H1 (cell line): Measurements from ENCODE around the gene IL3.

ENCODE experiments used
- EGR1 ChIP-seq: IDR thresholded peaks from 2 replicates; pipeline ENCODE4 v1.6.1; 2011; ENCODE audit warnings: low read depth, low read length, borderline replicate concordance
- GABPA ChIP-seq: IDR thresholded peaks from 2 replicates; pipeline ENCODE4 v1.6.1; 2011; ENCODE audit warnings: mild to moderate bottlenecking, low read length, moderate library complexity, borderline replicate concordance; ENCODE audit not compliant: insufficient read depth
- JUND ChIP-seq: IDR thresholded peaks from 2 replicates; pipeline ENCODE4 v1.6.1; 2011; ENCODE audit warnings: mild to moderate bottlenecking, improper control_type of control experiment, low read length
- NANOG ChIP-seq: IDR thresholded peaks from 2 replicates; pipeline ENCODE4 v1.6.1; 2011; ENCODE audit warnings: low read length, low read depth, mild to moderate bottlenecking, inconsistent platforms; ENCODE audit not compliant: insufficient read depth, poor library complexity, severe bottlenecking
- POLR2A ChIP-seq, 2 experiments: IDR thresholded peaks; 1 replicate in 1 of 2; 2 replicates in 1 of 2; pipeline ENCODE4 v1.6.1; 2011; ENCODE audit warnings: low read depth in 2 of 2, low read length in 2 of 2, mild to moderate bottlenecking in 2 of 2; ENCODE audit errors: control extremely low read depth in 1 of 2
- POLR2AphosphoS5 ChIP-seq: IDR thresholded peaks from 2 replicates; pipeline ENCODE4 v1.6.1; 2011; ENCODE audit warnings: low read depth, low read length
- RNF2 ChIP-seq: fragments of 200-900, 300-1000 bp; sonication (generic); IDR thresholded peaks from 2 replicates; pipeline ENCODE4 v1.7.1; 2016; ENCODE audit warnings: borderline replicate concordance, low read depth, mild to moderate bottlenecking, antibody characterized with exemption, low read length; ENCODE audit not compliant: poor library complexity, severe bottlenecking; ENCODE audit errors: missing control alignments
- RXRA ChIP-seq: IDR thresholded peaks from 2 replicates; pipeline ENCODE4 v1.6.1; 2011; ENCODE audit warnings: low read depth, mild to moderate bottlenecking, low read length, moderate library complexity; ENCODE audit not compliant: insufficient read depth
- SP2 ChIP-seq: IDR thresholded peaks from 2 replicates; pipeline ENCODE4 v1.6.1; 2012; ENCODE audit warnings: mild to moderate bottlenecking, low read length, inconsistent platforms
- TF ChIP-seq, protein P1 (sequence below), 3 experiments: IDR thresholded peaks; 1 replicate in 2 of 3; 2 replicates in 1 of 3; pipeline versions ENCODE4 v1.5.1 to v1.6.1; 2011; ENCODE audit warnings: low read length in 3 of 3, mild to moderate bottlenecking in 3 of 3, inconsistent platforms in 2 of 3, low read depth in 1 of 3, moderate library complexity in 1 of 3; ENCODE audit not compliant: insufficient read depth in 1 of 3; ENCODE audit errors: control extremely low read depth in 1 of 3
- TF ChIP-seq, protein P2 (sequence below): IDR thresholded peaks from 2 replicates; pipeline ENCODE4 v1.6.1; 2012; ENCODE audit warnings: inconsistent platforms
- TF ChIP-seq, protein P3 (sequence below): IDR thresholded peaks from 2 replicates; pipeline ENCODE4 v1.6.1; 2011; ENCODE audit warnings: low read length, improper control_type of control experiment

DNA sequence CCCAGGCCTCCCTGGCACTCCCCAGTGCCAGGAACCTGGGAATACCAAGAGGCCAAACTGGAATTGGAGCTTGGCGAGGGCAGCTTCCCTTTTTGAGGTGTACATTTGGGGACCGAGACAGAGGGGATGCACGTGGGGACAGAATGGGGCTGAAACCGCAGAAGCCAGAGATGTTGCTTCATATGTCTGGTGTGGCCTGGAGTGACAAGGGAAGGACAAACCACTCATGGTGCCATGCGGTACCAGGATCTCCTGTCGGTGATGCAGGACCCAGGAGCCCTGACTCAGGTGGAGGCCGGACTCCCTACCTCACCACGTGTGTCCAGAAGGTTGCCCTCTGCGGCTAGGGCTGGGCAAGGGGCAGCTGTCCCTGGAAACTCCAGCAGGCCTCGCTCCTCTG lies 9.1 kb downstream of the IL3 start:
- TF ChIP-seq, protein P1, sequence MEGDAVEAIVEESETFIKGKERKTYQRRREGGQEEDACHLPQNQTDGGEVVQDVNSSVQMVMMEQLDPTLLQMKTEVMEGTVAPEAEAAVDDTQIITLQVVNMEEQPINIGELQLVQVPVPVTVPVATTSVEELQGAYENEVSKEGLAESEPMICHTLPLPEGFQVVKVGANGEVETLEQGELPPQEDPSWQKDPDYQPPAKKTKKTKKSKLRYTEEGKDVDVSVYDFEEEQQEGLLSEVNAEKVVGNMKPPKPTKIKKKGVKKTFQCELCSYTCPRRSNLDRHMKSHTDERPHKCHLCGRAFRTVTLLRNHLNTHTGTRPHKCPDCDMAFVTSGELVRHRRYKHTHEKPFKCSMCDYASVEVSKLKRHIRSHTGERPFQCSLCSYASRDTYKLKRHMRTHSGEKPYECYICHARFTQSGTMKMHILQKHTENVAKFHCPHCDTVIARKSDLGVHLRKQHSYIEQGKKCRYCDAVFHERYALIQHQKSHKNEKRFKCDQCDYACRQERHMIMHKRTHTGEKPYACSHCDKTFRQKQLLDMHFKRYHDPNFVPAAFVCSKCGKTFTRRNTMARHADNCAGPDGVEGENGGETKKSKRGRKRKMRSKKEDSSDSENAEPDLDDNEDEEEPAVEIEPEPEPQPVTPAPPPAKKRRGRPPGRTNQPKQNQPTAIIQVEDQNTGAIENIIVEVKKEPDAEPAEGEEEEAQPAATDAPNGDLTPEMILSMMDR (IDR thresholded peaks at IDR 0.05; ENCODE audit: control extremely low read depth in 1 of 3, insufficient read depth in 1 of 3, low read depth in 1 of 3, low read length in 3 of 3) = no peak
- TF ChIP-seq, protein P2, sequence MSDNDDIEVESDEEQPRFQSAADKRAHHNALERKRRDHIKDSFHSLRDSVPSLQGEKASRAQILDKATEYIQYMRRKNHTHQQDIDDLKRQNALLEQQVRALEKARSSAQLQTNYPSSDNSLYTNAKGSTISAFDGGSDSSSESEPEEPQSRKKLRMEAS = no peak
- TF ChIP-seq, protein P3, sequence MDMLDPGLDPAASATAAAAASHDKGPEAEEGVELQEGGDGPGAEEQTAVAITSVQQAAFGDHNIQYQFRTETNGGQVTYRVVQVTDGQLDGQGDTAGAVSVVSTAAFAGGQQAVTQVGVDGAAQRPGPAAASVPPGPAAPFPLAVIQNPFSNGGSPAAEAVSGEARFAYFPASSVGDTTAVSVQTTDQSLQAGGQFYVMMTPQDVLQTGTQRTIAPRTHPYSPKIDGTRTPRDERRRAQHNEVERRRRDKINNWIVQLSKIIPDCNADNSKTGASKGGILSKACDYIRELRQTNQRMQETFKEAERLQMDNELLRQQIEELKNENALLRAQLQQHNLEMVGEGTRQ = no peak
- TF ChIP-seq EGR1 (no peak), RNF2 (no peak), NANOG (no peak), GABPA (no peak), POLR2AphosphoS5 (no peak), POLR2A (IDR thresholded peaks at IDR 0.05; ENCODE audit: control extremely low read depth in 1 of 2, low read depth in 2 of 2, low read length in 2 of 2) (no peak), SP2 (no peak), JUND (no peak), RXRA (no peak)
